ENCODE data around the gene SOX18. TPM values are rescaled to one million over a fixed set of nuclear protein-coding genes. Genes with fewer than 3 reads are reported as not detected.

The SOX18 gene
- total and polyA plus RNA-seq, 10 donors = 7.3 to 63.1 (median 23.9) TPM

GRCh38 chr20:64065062-64065973 lies 15.9 kb upstream of the SOX18 start:
- Histone ChIP-seq H3K27me3 (replicated peaks in 1 of 7) (no peaks in the 10 kb centered on the region), H3K9me3 (no peaks in the 10 kb centered on the region), H3K4me3 (no peak overlapping the region), H3K27ac (peak overlapping the region in 4 of 8 donors; percentile 7 to 81 (median 40)), H3K4me1 (peaks cover 28 to 83% (median 78%) of the 10 kb centered on the region in 6 donors), H3K36me3 (peaks cover 0 to 4% (median 0%) of the 10 kb centered on the region in 6 donors)
- 41 to 54% (median 48%) methylated on average over 27 of the region's 27 CpGs for WGBS, 5 donors
- intact Hi-C loops (cut with DNase I; ENCODE audit: low total_unique reads) = no loop called here
- TF ChIP-seq CTCF (IDR thresholded peaks at IDR 0.05 in 8 of 11, conservative IDR thresholded peaks at IDR 0.05 in 3 of 11) (no peak), POLR2AphosphoS5 (IDR thresholded peaks at IDR 0.05) (peak in 2 of 3 donors; percentile 17 to 26)
- no peak for DNase-seq

- peak overlapping the region in 7 of 8 donors; percentile 65 to 98 (median 88) for H3K4me3 ChIP-seq
- 33 to 72% (median 61%) methylated on average over 10 to 12 of the region's 12 CpGs for WGBS, 5 donors
Measured at GRCh38 chr20:64064145-64064698, 14.8 kb upstream of the SOX18 start.

GRCh38 chr20:64063389-64064144 lies 14.1 kb upstream of the SOX18 start:
- no peak for TF ChIP-seq POLR2A (IDR thresholded peaks at IDR 0.05)
- no peak for TF ChIP-seq CTCF (IDR thresholded peaks at IDR 0.05 in 8 of 11, conservative IDR thresholded peaks at IDR 0.05 in 3 of 11)
- TF ChIP-seq POLR2AphosphoS5 (IDR thresholded peaks at IDR 0.05) = peak in 2 of 3 donors; percentile 4 to 42
- DNase-seq = no peak

More at GRCh38 chr20:64064145-64064698, 14.8 kb upstream of the SOX18 start:
- H3K9me3 ChIP-seq = no peaks in the 10 kb centered on the region
- H3K36me3 ChIP-seq = no peaks in the 10 kb centered on the region
- peaks cover 28 to 72% (median 68%) of the 10 kb centered on the region in 6 donors for H3K4me1 ChIP-seq
- peak overlapping the region in 5 of 8 donors; percentile 75 to 88 (median 84) for H3K27ac ChIP-seq
- no peak for TF ChIP-seq POLR2A (IDR thresholded peaks at IDR 0.05)
- TF ChIP-seq POLR2AphosphoS5 (IDR thresholded peaks at IDR 0.05) = peak in 1 of 3 donors; percentile 3
- intact Hi-C loops (cut with DNase I; ENCODE audit: low total_unique reads) = loop anchor here (5.0 kb wide), 1 partner anchor 82 kb away; the partner anchor contains the start of gene PRPF6
- H3K27me3 ChIP-seq (replicated peaks in 1 of 7) = no peaks in the 10 kb centered on the region
- DNase-seq = no peak

More at GRCh38 chr20:64063389-64064144, 14.1 kb upstream of the SOX18 start:
- intact Hi-C loops (cut with DNase I; ENCODE audit: low total_unique reads) = loop anchor here (5.0 kb wide), 1 partner anchor 81 kb away; the partner anchor contains the start of gene PRPF6
- Histone ChIP-seq H3K4me1 (peaks cover 24 to 68% (median 63%) of the 10 kb centered on the region in 6 donors), H3K4me3 (peak overlapping the region; percentile 50 to 98 (median 88)), H3K27ac (peak overlapping the region; percentile 55 to 88 (median 82)), H3K9me3 (no peaks in the 10 kb centered on the region), H3K27me3 (replicated peaks in 1 of 7) (no peaks in the 10 kb centered on the region), H3K36me3 (no peaks in the 10 kb centered on the region)
- 3 to 11% (median 5%) methylated on average over 26 to 51 of the region's 51 CpGs for WGBS, 5 donors

Measured in spleen (tissue), 11 donors.